ENCODE results near the gene SYT7. TPM values are rescaled to one million over a fixed set of nuclear protein-coding genes. Genes with fewer than 3 reads are reported as not detected.

SYT7 gene
- total and polyA plus RNA-seq, 10 donors, result 0.14 to 5.3 (median 2.3) TPM

GRCh38 chr11:61514050-61514917, 66.6 kb downstream of the SYT7 start:
- H3K27me3 ChIP-seq (replicated peaks in 1 of 7), result peaks cover 0 to 75% (median 33%) of the 10 kb centered on the region in 7 donors
- H3K4me1 ChIP-seq, result peaks cover 11 to 30% (median 21%) of the 10 kb centered on the region in 6 donors
- TF ChIP-seq CTCF (IDR thresholded peaks at IDR 0.05 in 8 of 11, conservative IDR thresholded peaks at IDR 0.05 in 3 of 11) (no peak), POLR2AphosphoS5 (IDR thresholded peaks at IDR 0.05) (no peak), POLR2A (IDR thresholded peaks at IDR 0.05) (no peak)
- no peaks in the 10 kb centered on the region for H3K36me3 ChIP-seq
- intact Hi-C loops (cut with DNase I; ENCODE audit: low total_unique reads), result no loop called here
- WGBS, 5 donors, result 73 to 88% (median 78%) methylated on average over 11 of the region's 11 CpGs
- no peaks in the 10 kb centered on the region for H3K9me3 ChIP-seq
- no peak overlapping the region for H3K27ac ChIP-seq
- no peak for DNase-seq
- no peak overlapping the region for H3K4me3 ChIP-seq

DNA sequence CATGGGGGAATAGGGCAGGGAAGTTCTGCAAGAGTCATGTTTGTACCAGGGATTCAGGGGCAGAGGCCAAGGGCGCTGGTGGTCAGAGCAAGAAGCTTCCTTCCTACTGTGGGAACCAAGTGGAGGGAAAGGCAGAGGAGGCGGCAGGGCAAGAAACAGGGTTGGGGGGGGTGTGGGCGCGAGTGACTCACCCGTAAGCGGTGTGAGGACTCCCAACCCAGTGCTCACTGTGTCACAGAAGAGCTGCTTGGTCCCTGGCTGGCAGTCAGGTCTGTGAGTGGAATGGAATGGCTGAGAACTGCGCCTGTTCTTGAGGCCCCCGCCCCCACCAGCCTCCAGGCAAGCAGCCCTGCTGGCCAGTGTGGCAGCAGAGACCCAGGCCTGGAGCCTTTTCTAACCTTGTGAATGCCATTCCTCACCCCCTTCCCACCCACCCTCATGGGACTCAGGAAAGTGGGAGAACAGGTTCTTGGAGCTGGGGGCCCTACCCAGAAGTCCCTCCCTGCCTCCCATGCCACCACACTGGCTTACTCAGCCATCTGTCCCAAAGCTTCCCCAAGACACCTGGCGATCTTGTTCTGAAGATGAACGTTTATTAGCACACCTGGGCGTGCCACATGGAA, 67.6 kb downstream of the SYT7 start:
- H3K9me3 ChIP-seq, result no peaks in the 10 kb centered on the region
- intact Hi-C loops (cut with DNase I; ENCODE audit: low total_unique reads), result no loop called here

DNA sequence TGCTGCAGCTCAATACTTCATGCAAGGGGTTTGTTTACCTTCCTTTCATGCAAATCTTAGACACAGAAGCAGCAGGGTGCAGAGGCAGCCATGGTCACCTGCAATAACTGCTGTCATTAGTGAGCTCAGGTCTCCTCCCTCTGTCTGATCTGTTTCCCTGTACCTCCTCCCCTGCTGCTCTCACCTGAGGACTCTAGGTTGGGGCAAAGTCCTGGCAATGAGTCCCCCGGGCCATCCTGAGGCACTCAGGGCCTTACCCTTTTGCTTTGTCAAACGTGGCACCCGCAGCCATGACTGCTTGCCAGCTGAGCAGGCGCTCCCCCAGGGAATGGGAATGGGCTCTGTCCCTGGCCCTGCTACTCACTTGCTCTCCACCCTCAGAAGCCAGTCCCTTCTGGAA, 68.4 kb downstream of the SYT7 start:
- 72 to 92% (median 86%) methylated on average over 4 of the region's 4 CpGs for WGBS, 5 donors
- Histone ChIP-seq H3K27ac (no peak overlapping the region), H3K36me3 (no peaks in the 10 kb centered on the region), H3K4me1 (peaks cover 18 to 45% (median 33%) of the 10 kb centered on the region in 6 donors), H3K9me3 (no peaks in the 10 kb centered on the region), H3K27me3 (replicated peaks in 1 of 7) (peaks cover 4 to 80% (median 50%) of the 10 kb centered on the region in 7 donors), H3K4me3 (no peak overlapping the region)
- TF ChIP-seq POLR2A (IDR thresholded peaks at IDR 0.05), result no peak
- no peak for TF ChIP-seq CTCF (IDR thresholded peaks at IDR 0.05 in 8 of 11, conservative IDR thresholded peaks at IDR 0.05 in 3 of 11)
- TF ChIP-seq POLR2AphosphoS5 (IDR thresholded peaks at IDR 0.05), result no peak
- DNase-seq, result no peak
- intact Hi-C loops (cut with DNase I; ENCODE audit: low total_unique reads), result no loop called here

More for the DNA sequence above, 67.6 kb downstream of the SYT7 start:
- WGBS, 5 donors, result 64 to 81% (median 80%) methylated on average over 10 to 11 of the region's 11 CpGs
- H3K4me3 ChIP-seq, result no peak overlapping the region
- no peak for TF ChIP-seq POLR2AphosphoS5 (IDR thresholded peaks at IDR 0.05)
- TF ChIP-seq POLR2A (IDR thresholded peaks at IDR 0.05), result no peak
- TF ChIP-seq CTCF (IDR thresholded peaks at IDR 0.05 in 8 of 11, conservative IDR thresholded peaks at IDR 0.05 in 3 of 11), result no peak
- peaks cover 14 to 39% (median 29%) of the 10 kb centered on the region in 6 donors for H3K4me1 ChIP-seq
- H3K36me3 ChIP-seq, result no peaks in the 10 kb centered on the region
- no peak overlapping the region for H3K27ac ChIP-seq
- no peak for DNase-seq
- H3K27me3 ChIP-seq (replicated peaks in 1 of 7), result peaks cover under 1 to 80% (median 42%) of the 10 kb centered on the region in 7 donors

GRCh38 chr11:61511383-61511782, 69.5 kb downstream of the SYT7 start:
- intact Hi-C loops (cut with DNase I; ENCODE audit: low total_unique reads), result no loop called here
- Histone ChIP-seq H3K4me1 (peaks cover 10 to 36% (median 24%) of the 10 kb centered on the region in 6 donors), H3K9me3 (no peaks in the 10 kb centered on the region), H3K27me3 (replicated peaks in 1 of 7) (peaks cover 7 to 80% (median 45%) of the 10 kb centered on the region in 7 donors), H3K4me3 (no peak overlapping the region), H3K36me3 (no peaks in the 10 kb centered on the region), H3K27ac (no peak overlapping the region)
- no peak for DNase-seq
- TF ChIP-seq POLR2AphosphoS5 (IDR thresholded peaks at IDR 0.05) (no peak), POLR2A (IDR thresholded peaks at IDR 0.05) (no peak), CTCF (IDR thresholded peaks at IDR 0.05 in 8 of 11, conservative IDR thresholded peaks at IDR 0.05 in 3 of 11) (no peak)
- 51 to 63% (median 59%) methylated on average over 3 of the region's 3 CpGs for WGBS, 5 donors

All from spleen (tissue), 11 donors.